Islet of Langerhans (tissue), 1 donor: ENCODE results near the gene OGFOD2.
"Not testable (repeated sequence)": the region's sequence is repeated elsewhere in the genome, so short reads cannot be mapped to it uniquely, and the experiment has no call there.

Source experiments
- FAIRE-seq: peaks from one replicate; lab custom pipeline; 2011; peaks lifted over from hg19 to GRCh38; lab: Jason Lieb, UNC

OGFOD2 gene

GRCh38 chr12:122974892-122975789 is at the start of gene OGFOD2:
TSS of gene OGFOD2 (plus strand) at chr12:122975244. CDS start at chr12:122975252, 8 bp downstream.
- no peak for FAIRE-seq

- FAIRE-seq: no peak
Measured at GRCh38 chr12:122927756-122928403, 47.2 kb upstream of the OGFOD2 start.

- FAIRE-seq: no peak
Measured at GRCh38 chr12:122928404-122929147, 46.5 kb upstream of the OGFOD2 start.

GRCh38 chr12:122929148-122929538 is 45.9 kb upstream of the OGFOD2 start:
- no peak for FAIRE-seq

GRCh38 chr12:122929812-122930211 is 45.2 kb upstream of the OGFOD2 start:
- FAIRE-seq: no peak

GRCh38 chr12:122932207-122932606 is 42.8 kb upstream of the OGFOD2 start:
- FAIRE-seq: no peak

- FAIRE-seq: no peak
Measured at GRCh38 chr12:122934722-122935121, 40.3 kb upstream of the OGFOD2 start.

GRCh38 chr12:122935318-122935717 is 39.7 kb upstream of the OGFOD2 start:
- no peak for FAIRE-seq

- FAIRE-seq: no peak
Measured at GRCh38 chr12:122937622-122938091, 37.4 kb upstream of the OGFOD2 start.

GRCh38 chr12:122939125-122939524 is 35.9 kb upstream of the OGFOD2 start:
- no peak for FAIRE-seq

- FAIRE-seq: not testable (repeated sequence)
Measured at GRCh38 chr12:122941351-122941750, 33.7 kb upstream of the OGFOD2 start.

- FAIRE-seq: no peak
Measured at GRCh38 chr12:122942637-122943036, 32.4 kb upstream of the OGFOD2 start.

GRCh38 chr12:122943196-122943595 is 31.8 kb upstream of the OGFOD2 start:
- no peak for FAIRE-seq

GRCh38 chr12:122944605-122945592 is 30.1 kb upstream of the OGFOD2 start:
- FAIRE-seq: no peak

- no peak for FAIRE-seq
Measured at GRCh38 chr12:122946690-122947341, 28.2 kb upstream of the OGFOD2 start.

GRCh38 chr12:122947352-122947792 is 27.7 kb upstream of the OGFOD2 start:
- FAIRE-seq: no peak

GRCh38 chr12:122948605-122949004 is 26.4 kb upstream of the OGFOD2 start:
- FAIRE-seq: no peak

GRCh38 chr12:122949405-122949804 is 25.6 kb upstream of the OGFOD2 start:
- FAIRE-seq: no peak

GRCh38 chr12:122949816-122950675 is 25.0 kb upstream of the OGFOD2 start:
- no peak for FAIRE-seq

GRCh38 chr12:122951406-122951805 is 23.6 kb upstream of the OGFOD2 start:
- no peak for FAIRE-seq
